NCI-H2107 (cell line): ENCODE data around the gene TSPEAR.

Experiments used
- DNase-seq: peaks from one replicate; lab custom pipeline; 2025; lab: John Stamatoyannopoulos, UW

TSPEAR gene

GRCh38 chr21:44527983-44528633 is 183.3 kb downstream of the TSPEAR start:
- no peak for DNase-seq

- no peak for DNase-seq
Observed at GRCh38 chr21:44527156-44527982, 184.0 kb downstream of the TSPEAR start.

- DNase-seq, result no peak
Observed at GRCh38 chr21:44526096-44526997, 185.0 kb downstream of the TSPEAR start.

GRCh38 chr21:44525391-44526095 is 185.8 kb downstream of the TSPEAR start:
- DNase-seq, result no peak

- no peak for DNase-seq
Observed at GRCh38 chr21:44524414-44525371, 186.7 kb downstream of the TSPEAR start.

- DNase-seq, result no peak
Observed at GRCh38 chr21:44523567-44524413, 187.6 kb downstream of the TSPEAR start.

GRCh38 chr21:44522753-44523204 is 188.6 kb downstream of the TSPEAR start:
- no peak for DNase-seq

GRCh38 chr21:44521928-44522752 is 189.2 kb downstream of the TSPEAR start:
- no peak for DNase-seq

GRCh38 chr21:44521301-44521927 is 190.0 kb downstream of the TSPEAR start:
- no peak for DNase-seq

- DNase-seq, result no peak
Observed at GRCh38 chr21:44520326-44521300, 190.8 kb downstream of the TSPEAR start.

- DNase-seq, result no peak
Observed at GRCh38 chr21:44519346-44520325, 191.7 kb downstream of the TSPEAR start.

- DNase-seq, result no peak
Observed at GRCh38 chr21:44518686-44519085, 192.7 kb downstream of the TSPEAR start.

GRCh38 chr21:44517175-44517899 is 194.0 kb downstream of the TSPEAR start:
- no peak for DNase-seq

GRCh38 chr21:44516828-44517174 is 194.6 kb downstream of the TSPEAR start:
- DNase-seq, result no peak

- no peak for DNase-seq
Observed at GRCh38 chr21:44516342-44516741, 195.0 kb downstream of the TSPEAR start.
